Vagina (tissue), 2 donors: ENCODE data around the gene KCNE3. TPM values are rescaled to one million over a fixed set of nuclear protein-coding genes. Genes with fewer than 3 reads are reported as not detected.

Experiments
- DNase-seq, 2 donors: peaks; one replicate each; pipeline ENCODE4 v3.0.0-alpha.2; 2017; ENCODE audit errors: extremely low spot score in 2 of 2
- H3K27ac ChIP-seq: fragments of 200-600 bp; sonication (generic); one replicate; pipeline ENCODE4 v1.5.1; 2019
- H3K27me3 ChIP-seq: fragments of 200-600 bp; sonication (generic); one replicate; pipeline ENCODE4 v1.5.1; 2019
- H3K36me3 ChIP-seq, 2 donors: fragments of 200-600 bp; sonication (generic); one replicate each; pipeline ENCODE4 v1.5.1; 2017 to 2019
- H3K4me1 ChIP-seq: fragments of 200-600 bp; sonication (generic); one replicate; pipeline ENCODE4 v1.5.1; 2019
- H3K4me3 ChIP-seq, 2 donors: fragments of 200-600 bp; sonication (generic); 1 replicate in 1 of 2; 2 replicates in 1 of 2; pipeline ENCODE4 v1.5.1; 2016 to 2019
- H3K9me3 ChIP-seq: fragments of 200-600 bp; sonication (generic); one replicate; pipeline ENCODE4 v1.5.1; 2019
- CTCF ChIP-seq, 3 experiments: fragments of 450-650 bp in 2 of 3; fragments of 200-600 bp in 1 of 3; sonication (generic) in 1 of 3; IDR thresholded peaks; one replicate each; pipeline ENCODE4 v1.5.1; 2017 to 2019; ENCODE audit warnings: antibody characterized with exemption in 3 of 3, mild to moderate bottlenecking in 2 of 3, moderate library complexity in 2 of 3
- POLR2A ChIP-seq, 2 donors: fragments of 450-650 bp; IDR thresholded peaks; one replicate each; pipeline ENCODE4 v1.6.1; 2017; ENCODE audit warnings: antibody characterized with exemption in 2 of 2, mild to moderate bottlenecking in 2 of 2, moderate library complexity in 2 of 2
- POLR2AphosphoS5 ChIP-seq, 2 donors: sonication (generic); formaldehyde crosslinking; IDR thresholded peaks; one replicate each; pipeline ENCODE4 v1.9.0; 2017; ENCODE audit warnings: antibody characterized with exemption in 2 of 2, mild to moderate bottlenecking in 2 of 2, low read depth in 1 of 2; ENCODE audit not compliant: insufficient read depth in 1 of 2
- intact Hi-C: fragments of 100-400 bp; cut with DNase I; formaldehyde crosslinking; loops from one replicate; pipeline ENCODE4 v1.15.1; 2023
- total RNA-seq: library from RNA; depleted of rRNA; stranded (reverse); fragments of >200 nt; gene quantifications from one replicate; pipeline ENCODE4 v1.2.3, GENCODE V29; 2016

The KCNE3 gene
- total RNA-seq, 1 donor from 2014 or later, result 5.2 TPM

- Histone ChIP-seq H3K9me3 (no peaks in the 10 kb centered on the region), H3K27ac (no peak overlapping the region), H3K36me3 (no peaks in the 10 kb centered on the region), H3K27me3 (no peaks in the 10 kb centered on the region), H3K4me1 (peaks cover 5% of the 10 kb centered on the region), H3K4me3 (no peak overlapping the region)
- DNase-seq, result no peak
- TF ChIP-seq POLR2AphosphoS5 (IDR thresholded peaks at IDR 0.05; ENCODE audit: insufficient read depth in 1 of 2, low read depth in 1 of 2) (no peak), CTCF (IDR thresholded peaks at IDR 0.05) (no peak), POLR2A (IDR thresholded peaks at IDR 0.05) (no peak)
- intact Hi-C loops, result no loop called here
Observed at GRCh38 chr11:74437441-74438042, 29.8 kb downstream of the KCNE3 start.

- Histone ChIP-seq H3K4me3 (no peak overlapping the region), H3K9me3 (no peaks in the 10 kb centered on the region), H3K27me3 (no peaks in the 10 kb centered on the region), H3K27ac (no peak overlapping the region), H3K4me1 (no peaks in the 10 kb centered on the region), H3K36me3 (no peaks in the 10 kb centered on the region)
- DNase-seq, result no peak
- TF ChIP-seq POLR2A (IDR thresholded peaks at IDR 0.05), result no peak
- no peak for TF ChIP-seq CTCF (IDR thresholded peaks at IDR 0.05)
- intact Hi-C loops, result no loop called here
Observed at GRCh38 chr11:74434528-74434927, 32.8 kb downstream of the KCNE3 start.

GRCh38 chr11:74429205-74429604 is 38.1 kb downstream of the KCNE3 start:
- Histone ChIP-seq H3K4me1 (no peaks in the 10 kb centered on the region), H3K9me3 (no peaks in the 10 kb centered on the region), H3K4me3 (no peak overlapping the region), H3K36me3 (no peaks in the 10 kb centered on the region), H3K27ac (no peak overlapping the region), H3K27me3 (no peaks in the 10 kb centered on the region)
- intact Hi-C loops, result no loop called here
- TF ChIP-seq POLR2AphosphoS5 (IDR thresholded peaks at IDR 0.05; ENCODE audit: insufficient read depth in 1 of 2, low read depth in 1 of 2) (no peak), CTCF (IDR thresholded peaks at IDR 0.05) (no peak), POLR2A (IDR thresholded peaks at IDR 0.05) (no peak)
- DNase-seq, result no peak

GRCh38 chr11:74427384-74427886 is 39.9 kb downstream of the KCNE3 start:
- intact Hi-C loops, result no loop called here
- no peaks in the 10 kb centered on the region for H3K36me3 ChIP-seq
- no peak overlapping the region for H3K4me3 ChIP-seq
- H3K27ac ChIP-seq, result no peak overlapping the region
- DNase-seq, result no peak
- TF ChIP-seq CTCF (IDR thresholded peaks at IDR 0.05), result no peak
- TF ChIP-seq POLR2A (IDR thresholded peaks at IDR 0.05), result no peak
- TF ChIP-seq POLR2AphosphoS5 (IDR thresholded peaks at IDR 0.05; ENCODE audit: insufficient read depth in 1 of 2, low read depth in 1 of 2), result no peak
- no peaks in the 10 kb centered on the region for H3K9me3 ChIP-seq
- no peaks in the 10 kb centered on the region for H3K27me3 ChIP-seq
- H3K4me1 ChIP-seq, result no peaks in the 10 kb centered on the region

GRCh38 chr11:74425100-74425499 is 42.2 kb downstream of the KCNE3 start:
- intact Hi-C loops, result no loop called here
- H3K9me3 ChIP-seq, result no peaks in the 10 kb centered on the region

More at GRCh38 chr11:74425100-74425499, 42.2 kb downstream of the KCNE3 start:
- no peak overlapping the region for H3K27ac ChIP-seq
- no peaks in the 10 kb centered on the region for H3K27me3 ChIP-seq
- no peaks in the 10 kb centered on the region for H3K4me1 ChIP-seq
- TF ChIP-seq POLR2AphosphoS5 (IDR thresholded peaks at IDR 0.05; ENCODE audit: insufficient read depth in 1 of 2, low read depth in 1 of 2) (no peak), POLR2A (IDR thresholded peaks at IDR 0.05) (no peak), CTCF (IDR thresholded peaks at IDR 0.05) (no peak)
- H3K4me3 ChIP-seq, result no peak overlapping the region
- no peaks in the 10 kb centered on the region for H3K36me3 ChIP-seq
- no peak for DNase-seq
